Panc1 (cell line): ENCODE results near the gene GALNT13. TPM values are rescaled to one million over a fixed set of nuclear protein-coding genes. Genes with fewer than 3 reads are reported as not detected.

Experiments used
- ATAC-seq: fragments of 200-7000 bp; cut with Tn5 transposase; 2 replicates; pipeline ENCODE4 v1.9.1; 2020; ENCODE audit warnings: mild to moderate bottlenecking, moderate library complexity
- BruUV-seq: library from RNA; stranded (reverse); fragments of 400-500 nt; replicated peaks from 2 replicates; lab custom pipeline; 2021; lab: Mats Ljungman, UMichigan
- CTCF ChIA-PET: fragments of 300-600 bp; sonication (Branson Sonifier 250); formaldehyde crosslinking; loops from one replicate; lab custom pipeline; 2022; ENCODE audit warnings: antibody characterized with exemption; lab: Charles Lee
- POLR2A ChIA-PET: fragments of 300-600 bp; sonication (Branson Sonifier 250); formaldehyde crosslinking; loops from one replicate; lab custom pipeline; 2022; ENCODE audit warnings: antibody characterized with exemption; lab: Charles Lee
- DNase-seq: peaks from one replicate; pipeline ENCODE4 v3.0.0-alpha.2; 2010; ENCODE audit warnings: low read depth, low spot score
- H3K27ac ChIP-seq: 2 replicates; pipeline ENCODE4 v1.5.1; 2011; ENCODE audit warnings: mild to moderate bottlenecking, low read length, inconsistent platforms
- H3K27me3 ChIP-seq: fragments of 200-500 bp; sonication (Bioruptor generic); 2 replicates; pipeline ENCODE4 v1.6.0; 2014; ENCODE audit warnings: low read length, inconsistent platforms; ENCODE audit not compliant: control insufficient read depth, insufficient read depth
- H3K36me3 ChIP-seq: fragments of 200-500 bp; sonication (Bioruptor generic); 2 replicates; pipeline ENCODE4 v1.5.1; 2014; ENCODE audit warnings: inconsistent platforms, mild to moderate bottlenecking, low read length, moderate library complexity; ENCODE audit not compliant: control insufficient read depth, insufficient read depth
- H3K4me1 ChIP-seq: 2 replicates; pipeline ENCODE4 v1.5.1; 2011; ENCODE audit warnings: inconsistent platforms, mild to moderate bottlenecking, low read length, moderate library complexity; ENCODE audit not compliant: control insufficient read depth, insufficient read depth
- H3K4me3 ChIP-seq, 2 experiments: 2 replicates each; pipeline ENCODE4 v1.5.1; 2011 to 2012; ENCODE audit warnings: low read depth in 2 of 2, low read length in 2 of 2, mild to moderate bottlenecking in 2 of 2, inconsistent platforms in 1 of 2, moderate library complexity in 1 of 2
- H3K9me3 ChIP-seq: fragments of 200-500 bp; sonication (Bioruptor generic); 2 replicates; pipeline ENCODE4 v1.5.1; 2014; ENCODE audit warnings: low read depth, mild to moderate bottlenecking, inconsistent platforms, low read length, moderate library complexity; ENCODE audit not compliant: control insufficient read depth, insufficient read depth
- CTCF ChIP-seq: fragments of 450-650 bp; IDR thresholded peaks from 2 replicates; pipeline ENCODE4 v1.5.1; 2017; ENCODE audit warnings: mild to moderate bottlenecking
- POLR2AphosphoS5 ChIP-seq: IDR thresholded peaks from 2 replicates; pipeline ENCODE4 v1.6.1; 2012; ENCODE audit warnings: mild to moderate bottlenecking, low read depth, low read length, moderate library complexity
- REST ChIP-seq, 2 experiments: IDR thresholded peaks; 2 replicates each; pipeline ENCODE4 v1.6.1; 2011 to 2012; ENCODE audit warnings: low read depth in 2 of 2, control low read depth in 1 of 2, low read length in 1 of 2, mild to moderate bottlenecking in 1 of 2, moderate library complexity in 1 of 2; ENCODE audit not compliant: insufficient read depth in 1 of 2
- SIN3A ChIP-seq: IDR thresholded peaks from 2 replicates; pipeline ENCODE4 v1.6.1; 2012; ENCODE audit warnings: low read depth, mild to moderate bottlenecking, low read length, moderate library complexity, borderline replicate concordance; ENCODE audit not compliant: insufficient read depth
- TCF7L2 ChIP-seq: IDR thresholded peaks from 2 replicates; pipeline ENCODE4 v1.6.1; 2011; ENCODE audit warnings: mild to moderate bottlenecking, low read depth, low read length, inconsistent platforms
- in situ Hi-C: cut with HindIII; loops from 2 replicates; pipeline ENCODE4 v1.10.0; 2016; ENCODE audit warnings: low sequenced_read_pairs, low pct_unique_long_range_greater_than_20kb
- intact Hi-C: fragments of 100-400 bp; cut with micrococcal nuclease; formaldehyde crosslinking; loops from one replicate; pipeline ENCODE4 v1.10.0; 2022; ENCODE audit not compliant: unreplicated experiment
- total RNA-seq: library from RNA; stranded (reverse); gene quantifications from one replicate; pipeline ENCODE4 v1.2.1, GENCODE V29; 2021; ENCODE audit not compliant: unreplicated experiment

The GALNT13 gene
- total RNA-seq, 1 experiment from 2014 or later: not detected

GRCh38 chr2:154480521-154480920, 608.8 kb downstream of the GALNT13 start:
- Histone ChIP-seq H3K4me1 (no peaks in the 10 kb centered on the region), H3K9me3 (no peaks in the 10 kb centered on the region), H3K27ac (no peak overlapping the region), H3K27me3 (no peaks in the 10 kb centered on the region), H3K4me3 (no peak overlapping the region), H3K36me3 (no peaks in the 10 kb centered on the region)
- ChIA-PET CTCF (no interaction called here), POLR2A (no interaction called here)
- in situ Hi-C loops: no loop called here
- intact Hi-C loops: no loop called here
- no peak for DNase-seq
- BruUV-seq: no TSS peak
- ATAC-seq: no peak
- TF ChIP-seq POLR2AphosphoS5 (no peak), TCF7L2 (no peak), CTCF (no peak), SIN3A (no peak), REST (IDR thresholded peaks at IDR 0.05; ENCODE audit: insufficient read depth in 1 of 2, low read depth in 2 of 2, low read length in 1 of 2) (no peak)

DNA sequence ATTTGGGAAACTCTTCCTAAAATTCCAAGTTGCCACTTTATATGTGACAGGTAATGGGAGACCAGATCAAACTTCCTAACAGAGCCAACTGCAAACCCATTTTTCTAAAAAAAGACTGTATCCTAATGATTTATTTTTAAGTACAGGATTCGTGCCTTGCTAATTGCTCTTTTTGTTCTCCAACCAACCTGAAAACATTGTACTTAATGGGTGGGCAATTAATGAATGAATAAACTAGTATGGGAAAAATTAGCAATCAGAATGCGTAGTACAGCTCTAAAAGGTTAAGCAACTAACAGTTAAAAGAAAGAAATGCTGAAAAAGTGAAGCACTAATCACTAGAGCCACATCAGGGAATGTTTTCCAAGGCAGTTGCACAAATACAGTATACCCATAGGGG, 609.6 kb downstream of the GALNT13 start:
- Histone ChIP-seq H3K36me3 (no peaks in the 10 kb centered on the region), H3K4me1 (no peaks in the 10 kb centered on the region), H3K9me3 (no peaks in the 10 kb centered on the region), H3K27ac (no peak overlapping the region), H3K27me3 (no peaks in the 10 kb centered on the region), H3K4me3 (no peak overlapping the region)
- in situ Hi-C loops: no loop called here
- DNase-seq (no peak), ATAC-seq (no peak)
- POLR2A ChIA-PET: no interaction called here
- TF ChIP-seq TCF7L2: no peak
- TF ChIP-seq POLR2AphosphoS5: no peak
- TF ChIP-seq SIN3A: no peak
- TF ChIP-seq REST (IDR thresholded peaks at IDR 0.05; ENCODE audit: insufficient read depth in 1 of 2, low read depth in 2 of 2, low read length in 1 of 2): no peak
- no peak for TF ChIP-seq CTCF
- intact Hi-C loops: no loop called here
- CTCF ChIA-PET: no interaction called here
- no TSS peak for BruUV-seq
